GM18526 (cell line): ENCODE data around the gene MTG1.

Source experiments
- POLR2A ChIP-seq: IDR thresholded peaks from 3 replicates; pipeline ENCODE4 v1.6.1; 2011; ENCODE audit not compliant: insufficient read length; ENCODE audit errors: extremely low read depth

The MTG1 gene, protein sequence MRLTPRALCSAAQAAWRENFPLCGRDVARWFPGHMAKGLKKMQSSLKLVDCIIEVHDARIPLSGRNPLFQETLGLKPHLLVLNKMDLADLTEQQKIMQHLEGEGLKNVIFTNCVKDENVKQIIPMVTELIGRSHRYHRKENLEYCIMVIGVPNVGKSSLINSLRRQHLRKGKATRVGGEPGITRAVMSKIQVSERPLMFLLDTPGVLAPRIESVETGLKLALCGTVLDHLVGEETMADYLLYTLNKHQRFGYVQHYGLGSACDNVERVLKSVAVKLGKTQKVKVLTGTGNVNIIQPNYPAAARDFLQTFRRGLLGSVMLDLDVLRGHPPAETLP

GRCh38 chr10:133394064-133394663 is at the start of gene MTG1:
Gene MTG1 (plus strand): TSS chr10:133394157. CDS start chr10:133394221, 64 bp downstream.
- TF ChIP-seq POLR2A = peak; percentile 89

GRCh38 chr10:133344236-133344635 is 49.7 kb upstream of the MTG1 start:
- TF ChIP-seq POLR2A = no peak

GRCh38 chr10:133346413-133346812 is 47.5 kb upstream of the MTG1 start:
- TF ChIP-seq POLR2A = no peak

DNA sequence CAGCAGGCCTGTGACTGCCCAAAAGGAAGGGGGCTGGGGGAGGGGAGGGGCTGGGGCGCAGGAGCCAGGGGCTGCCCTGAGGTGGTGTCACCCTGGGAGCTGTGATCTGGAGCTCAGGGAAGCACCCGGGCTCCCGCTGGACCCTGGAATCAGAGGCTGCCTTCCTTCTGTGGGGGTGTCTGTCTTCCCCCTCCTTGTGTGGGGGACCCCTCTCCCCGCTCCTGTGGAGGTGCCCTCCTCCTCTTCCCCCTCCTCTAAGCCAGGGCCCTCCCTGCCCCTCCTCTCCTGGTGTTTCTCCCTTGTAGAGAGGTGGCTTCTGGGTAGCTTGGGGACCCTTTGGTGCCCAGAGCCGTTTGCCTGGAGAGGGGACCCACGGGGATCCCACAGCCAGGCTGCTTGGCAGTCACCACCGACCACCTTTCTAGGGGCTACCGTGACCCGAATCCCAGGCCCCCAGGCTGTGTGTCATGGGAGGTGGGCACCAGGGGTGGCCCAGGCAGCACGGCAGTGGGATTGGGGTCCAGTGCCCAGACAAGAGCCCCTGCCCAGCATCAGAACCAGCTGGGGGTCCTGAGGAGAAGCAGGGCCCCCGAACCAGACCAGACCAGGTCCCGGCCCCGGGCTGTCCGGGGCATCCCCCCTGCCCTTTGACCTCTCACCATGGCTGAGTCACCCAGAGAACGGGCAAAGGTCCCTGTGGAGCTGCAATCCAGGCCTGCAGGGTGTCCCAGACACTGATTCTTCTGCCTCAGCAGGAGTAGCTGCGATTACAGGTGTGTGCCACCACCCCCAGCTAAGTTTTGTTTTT is 46.0 kb upstream of the MTG1 start:
- no peak for TF ChIP-seq POLR2A

- TF ChIP-seq POLR2A = no peak
Observed at GRCh38 chr10:133349160-133349568, 44.8 kb upstream of the MTG1 start.

- no peak for TF ChIP-seq POLR2A
Observed at GRCh38 chr10:133349577-133350011, 44.4 kb upstream of the MTG1 start.

- TF ChIP-seq POLR2A = no peak
Observed at GRCh38 chr10:133350283-133350949, 43.5 kb upstream of the MTG1 start.

DNA sequence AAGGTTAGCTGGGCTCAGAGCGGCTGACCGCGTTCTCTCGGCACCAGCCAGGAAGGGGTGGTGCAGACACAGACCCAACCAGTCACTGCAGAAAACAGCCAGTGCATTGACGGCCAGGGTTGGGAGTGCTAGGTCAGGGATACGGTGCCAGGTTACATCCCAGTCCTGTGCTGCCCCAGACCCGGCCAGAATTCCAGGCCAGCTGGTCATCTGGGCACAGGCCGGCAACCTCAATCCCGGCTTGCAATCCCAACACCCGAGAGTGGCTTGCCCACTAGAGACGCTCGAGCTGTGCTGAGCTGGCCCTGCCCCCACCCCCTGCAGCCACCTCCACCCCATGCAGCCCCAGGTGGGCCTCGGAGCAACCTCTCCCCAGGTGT is 43.0 kb upstream of the MTG1 start:
- no peak for TF ChIP-seq POLR2A

GRCh38 chr10:133351408-133352318 is 42.3 kb upstream of the MTG1 start:
- TF ChIP-seq POLR2A = no peak

DNA sequence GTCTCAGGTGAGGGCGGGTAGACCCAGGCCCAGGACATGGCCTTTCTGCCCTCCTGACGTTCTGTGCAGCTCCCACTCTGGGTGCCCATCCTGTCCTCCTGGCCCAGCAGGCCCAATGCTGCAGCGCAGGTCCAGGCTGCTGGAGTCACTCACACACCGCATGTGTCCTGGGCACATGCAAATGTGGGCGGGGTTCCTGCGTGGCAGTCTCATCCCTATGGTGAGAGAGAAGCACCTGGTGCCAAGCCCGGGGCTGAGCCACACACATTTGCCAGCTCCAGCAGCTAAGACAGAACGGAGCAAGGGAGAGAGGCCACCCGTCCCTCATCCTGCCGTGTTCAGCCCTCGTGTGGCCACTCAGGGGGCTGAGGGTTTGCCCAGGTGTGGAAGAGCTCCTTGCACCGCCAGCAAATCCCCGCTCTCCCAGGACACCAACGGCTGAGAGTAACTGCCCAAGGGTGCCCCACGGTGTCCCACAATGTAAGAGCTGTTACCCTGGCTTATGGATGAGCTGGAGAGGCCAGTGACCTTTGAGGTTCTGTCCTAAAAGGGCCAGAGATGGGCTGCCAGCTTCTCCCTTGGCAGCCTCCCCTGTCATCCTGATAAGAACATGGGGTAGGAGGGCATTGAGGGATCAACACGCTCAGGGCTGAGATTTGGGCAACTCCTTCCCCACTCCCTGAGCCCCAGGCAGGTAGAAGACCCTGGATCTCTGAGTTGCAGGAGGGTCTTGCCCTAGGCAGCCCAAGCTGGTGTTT is 40.6 kb upstream of the MTG1 start:
- TF ChIP-seq POLR2A = no peak

DNA sequence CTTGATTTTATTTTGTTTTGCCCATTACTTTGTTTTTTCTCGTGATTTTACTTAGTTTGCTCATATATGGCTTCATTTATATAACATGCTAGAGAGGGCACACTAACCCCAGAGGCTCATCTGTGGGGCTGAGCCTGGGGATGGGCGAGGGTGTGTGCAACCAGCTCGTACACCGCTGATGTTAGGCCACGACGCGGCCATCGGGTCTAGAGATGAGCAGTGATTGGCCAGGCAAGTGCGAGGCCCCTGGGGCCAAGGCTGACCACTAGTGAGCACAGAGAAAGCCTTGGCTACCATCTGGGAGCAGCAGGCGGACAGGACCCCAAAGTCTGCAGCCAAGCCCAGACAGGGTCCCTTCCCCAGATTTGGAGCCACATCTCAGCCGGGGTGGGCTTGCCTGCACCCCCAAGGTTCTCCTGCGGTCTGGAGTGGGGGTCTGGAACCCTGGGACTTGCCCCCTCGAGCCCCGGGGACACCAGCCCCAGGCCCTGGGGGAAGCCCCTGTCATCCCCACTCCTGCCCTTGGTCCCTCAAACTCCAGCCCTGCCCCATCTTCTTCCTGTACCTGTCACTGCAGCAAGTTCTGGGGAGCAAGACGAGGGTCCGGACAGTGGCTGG is 39.9 kb upstream of the MTG1 start:
- no peak for TF ChIP-seq POLR2A

DNA sequence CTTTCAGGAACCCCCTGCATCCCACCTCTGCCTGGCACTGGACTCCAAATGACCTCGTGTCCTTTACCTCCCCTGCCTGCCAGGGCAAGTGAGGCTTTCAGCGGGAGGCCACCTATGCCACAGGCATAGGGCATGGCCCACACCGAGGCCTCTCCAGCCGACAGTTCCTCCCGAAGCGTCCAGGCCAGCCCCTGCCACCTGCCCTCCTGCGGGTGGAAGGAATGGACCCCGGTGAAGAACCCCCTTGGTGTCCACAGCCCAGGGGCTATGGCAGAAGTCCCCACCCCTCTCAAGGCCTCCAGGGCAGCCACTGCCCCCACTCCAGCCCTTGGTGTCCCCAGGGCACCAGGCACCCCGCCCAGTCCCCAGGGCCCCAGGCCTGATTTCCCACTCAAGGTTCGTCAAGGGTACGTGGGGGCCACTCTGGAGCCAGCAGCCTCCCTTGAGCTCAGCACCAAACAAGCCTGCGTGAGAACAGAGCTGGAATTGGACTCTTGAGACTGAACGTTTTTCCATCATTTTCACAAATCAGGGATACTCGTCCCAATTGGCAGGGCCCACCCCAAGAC is 39.2 kb upstream of the MTG1 start:
- no peak for TF ChIP-seq POLR2A

DNA sequence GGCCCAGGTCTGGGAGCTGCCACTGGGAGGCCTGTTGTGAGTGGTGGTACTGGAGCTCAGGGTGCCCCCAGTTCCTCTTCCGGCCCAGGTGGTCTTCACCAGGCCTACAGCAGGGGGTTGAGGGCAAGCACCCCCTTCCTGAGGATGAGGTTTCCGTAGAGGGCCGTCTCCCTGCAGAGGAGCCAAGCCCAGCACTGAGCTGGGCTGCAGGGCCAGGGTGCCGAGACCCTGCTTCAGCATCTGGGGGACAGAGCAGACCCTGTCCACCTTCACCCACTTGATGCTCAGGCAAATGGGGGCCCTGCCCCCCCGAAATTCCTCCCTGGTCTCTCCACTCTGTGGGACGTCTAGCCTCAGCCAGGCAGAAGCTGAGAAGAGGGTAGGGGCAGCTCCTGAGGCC is 38.7 kb upstream of the MTG1 start:
- no peak for TF ChIP-seq POLR2A
